HK-2 (cell line): ENCODE measurements around the gene SCNN1G.

Experiments
- DNase-seq: peaks from one replicate; pipeline ENCODE4 v3.0.0-alpha.2; 2018; ENCODE audit not compliant: unreplicated experiment

Gene SCNN1G

DNA sequence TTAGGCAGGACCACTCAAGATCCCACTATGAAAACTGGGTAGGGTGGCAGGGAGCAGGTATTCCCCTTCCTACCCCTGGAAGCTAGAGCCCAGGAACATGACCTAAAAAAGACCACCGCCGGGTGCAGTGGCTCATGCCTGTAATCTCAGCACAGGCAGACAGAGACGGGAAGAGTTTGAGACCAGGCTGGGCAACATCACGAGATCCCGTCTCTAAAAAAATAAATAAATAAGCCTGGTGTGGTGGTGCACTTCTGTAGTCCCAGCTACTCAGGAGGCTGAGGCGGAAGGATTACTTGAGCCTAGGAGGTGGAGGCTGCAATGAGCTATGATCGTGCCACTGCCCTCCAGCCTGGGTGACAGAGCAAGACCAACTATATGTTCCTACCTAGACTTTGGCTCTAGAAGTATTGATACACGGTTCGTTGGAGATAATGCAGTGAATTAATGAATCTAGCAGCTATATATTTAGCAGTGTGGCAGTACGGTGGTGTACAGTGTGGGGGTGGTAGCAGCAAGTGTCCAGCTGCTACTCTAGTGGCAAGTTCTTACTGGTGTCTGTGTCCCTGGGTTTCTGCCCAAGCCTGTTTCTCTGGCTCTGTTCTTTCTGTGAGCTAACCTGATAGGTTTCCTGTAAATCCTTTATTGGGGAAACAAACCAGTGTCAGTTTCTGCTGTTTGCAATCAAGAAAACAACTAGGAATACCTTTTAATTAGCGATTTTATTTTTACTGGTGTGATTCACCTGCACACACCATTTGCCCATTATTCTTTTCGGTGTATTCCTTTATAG, 30.0 kb upstream of the SCNN1G start:
- no peak for DNase-seq

DNA sequence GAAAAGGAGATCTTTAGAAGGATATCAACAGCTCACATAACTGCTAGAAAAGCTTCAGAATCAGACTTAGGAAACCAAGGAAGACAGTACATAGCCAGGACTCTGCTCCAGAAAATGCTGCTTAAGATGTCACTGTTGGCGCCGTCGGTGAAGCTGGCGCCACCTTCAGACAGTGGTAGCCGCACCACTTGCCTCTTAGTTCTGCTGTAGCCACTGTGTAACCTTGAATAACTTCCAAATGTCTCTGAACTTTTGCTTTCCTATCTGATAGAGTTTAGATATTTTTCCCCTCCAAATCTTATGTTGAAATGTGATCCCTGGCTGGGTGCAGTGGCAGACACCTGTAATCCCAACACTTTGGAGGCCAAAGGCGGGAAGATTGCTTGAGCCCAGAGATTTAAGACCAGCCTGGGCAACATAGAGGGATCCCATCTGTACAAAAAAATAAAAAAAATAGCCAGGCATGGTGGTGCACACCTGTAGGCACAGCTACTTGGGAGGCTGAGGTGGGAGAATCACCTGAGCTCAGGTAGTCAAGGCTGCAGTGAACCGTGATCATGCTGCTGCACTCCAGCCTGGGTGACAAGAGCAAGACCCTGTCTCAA, 27.0 kb upstream of the SCNN1G start:
- no peak for DNase-seq

DNA sequence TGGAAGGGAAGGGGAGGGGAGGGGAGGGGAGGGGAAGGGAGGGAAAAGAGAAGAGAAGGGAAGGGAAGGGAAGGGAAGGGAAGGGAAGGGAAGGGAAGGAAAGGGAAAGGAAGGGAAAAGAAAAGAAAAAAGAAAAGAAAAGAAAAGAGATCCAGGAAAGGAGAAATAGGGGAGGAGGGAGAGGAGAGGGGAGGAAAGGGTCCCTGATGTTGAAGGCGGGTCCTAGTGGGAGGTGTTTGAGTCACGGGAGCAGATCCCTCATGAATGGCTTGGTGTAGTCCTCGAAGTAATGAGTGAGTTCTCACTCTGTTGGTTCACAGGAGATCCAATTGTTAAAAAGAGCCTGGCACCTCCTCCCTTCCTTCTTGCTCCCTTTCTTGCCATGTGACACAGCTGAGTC, 26.4 kb upstream of the SCNN1G start:
- DNase-seq, result no peak

DNA sequence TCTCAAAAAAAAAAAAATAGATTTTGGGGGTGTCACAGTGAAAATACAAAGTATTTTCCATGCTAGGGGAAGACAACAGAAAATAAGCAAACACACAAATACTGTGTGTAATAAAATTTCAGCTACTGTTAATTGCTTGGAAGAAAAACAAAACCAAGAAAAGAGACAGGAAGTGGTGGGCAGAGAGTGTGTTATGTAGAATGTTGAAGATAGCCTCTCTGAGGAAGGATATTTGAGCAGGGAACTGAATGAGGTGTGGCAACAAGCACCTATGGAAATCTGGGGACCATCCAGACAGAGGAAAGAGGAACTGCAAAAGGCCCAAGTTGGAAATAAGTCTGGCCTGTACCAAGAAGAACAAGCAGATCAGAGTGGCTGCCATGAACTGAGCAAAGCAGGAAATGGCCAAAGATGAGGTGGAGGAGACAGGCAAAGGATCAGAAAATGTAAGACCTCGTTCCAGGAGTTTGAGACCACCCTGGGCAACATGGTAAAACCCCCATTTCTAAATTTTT, 25.5 kb upstream of the SCNN1G start:
- no peak for DNase-seq

DNA sequence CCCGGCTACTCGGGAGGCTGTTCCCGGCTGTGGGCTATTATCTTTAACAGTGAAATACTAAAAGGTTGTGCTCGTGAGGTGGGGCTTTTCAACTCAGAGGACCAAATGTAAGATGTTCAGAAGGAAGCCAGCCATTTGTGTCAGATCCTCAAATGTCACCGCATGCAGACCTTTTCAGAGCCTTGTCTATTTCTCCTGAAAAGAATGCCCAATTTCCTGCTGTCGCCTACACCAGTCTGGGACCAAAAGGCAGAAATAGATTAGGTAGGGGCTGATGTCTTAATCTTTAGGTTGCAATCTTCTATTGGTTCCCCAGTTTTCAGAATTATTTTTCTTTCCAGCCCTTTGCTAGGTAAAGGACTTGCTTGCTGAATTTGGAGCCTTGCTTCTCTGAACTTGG, 24.4 kb upstream of the SCNN1G start:
- DNase-seq, result no peak

DNA sequence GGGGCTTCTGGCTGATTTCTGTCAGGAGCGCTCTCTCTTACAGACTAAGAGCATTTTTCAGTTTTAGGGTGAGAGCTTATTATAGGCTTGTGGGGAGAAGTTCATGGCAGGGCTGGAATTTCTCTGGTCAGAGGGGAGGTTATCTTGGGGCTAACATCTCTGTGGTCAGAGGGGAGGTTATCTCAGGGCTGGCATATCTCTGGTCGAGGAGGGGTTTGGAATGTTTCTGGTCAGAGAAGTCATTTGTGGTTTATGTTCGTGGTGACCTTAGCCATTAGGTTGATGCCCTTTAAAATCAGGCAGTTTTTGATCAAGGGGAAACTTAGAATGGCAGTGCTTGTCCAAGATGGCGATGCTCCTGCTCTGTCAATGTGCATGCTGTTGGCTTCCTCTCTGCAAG, 22.5 kb upstream of the SCNN1G start:
- no peak for DNase-seq

DNA sequence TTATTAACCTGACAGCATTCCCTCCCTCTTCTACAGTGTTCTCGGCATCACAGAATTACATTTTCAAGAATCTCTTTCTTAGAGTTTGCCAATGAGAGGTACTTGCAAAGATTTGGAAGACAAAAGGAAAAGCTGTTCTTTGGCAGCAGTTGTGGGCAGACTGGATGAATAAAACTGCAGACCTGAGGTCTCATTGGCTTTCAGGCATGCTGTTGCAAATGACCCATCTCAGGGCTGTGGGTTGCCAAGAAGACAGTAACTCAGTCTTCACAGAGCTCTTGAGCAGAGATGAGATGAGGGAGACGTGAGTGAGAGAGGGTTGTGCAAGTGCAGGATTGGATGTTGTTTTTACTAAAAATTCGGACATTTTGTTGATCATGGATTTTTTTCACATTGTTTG, 22.0 kb upstream of the SCNN1G start:
- DNase-seq, result no peak

DNA sequence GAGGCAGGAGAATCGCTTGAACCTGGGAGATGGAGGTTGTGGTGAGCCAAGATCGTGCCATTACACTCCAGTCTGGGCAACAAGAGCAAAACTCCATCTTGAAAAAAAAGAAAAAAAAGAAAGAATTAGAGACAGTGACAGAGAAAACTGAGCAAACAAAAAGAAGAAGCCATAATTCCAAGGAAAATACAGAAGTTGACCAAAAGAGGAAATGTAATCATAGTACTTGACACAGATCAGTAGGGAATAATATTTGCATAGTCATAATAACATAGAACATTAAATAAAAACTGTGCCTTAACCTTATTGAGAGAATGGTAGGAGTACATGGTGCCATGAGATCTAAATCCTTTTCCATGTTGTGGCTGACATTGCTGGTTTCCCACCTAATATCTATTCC, 18.6 kb upstream of the SCNN1G start:
- DNase-seq, result no peak

DNA sequence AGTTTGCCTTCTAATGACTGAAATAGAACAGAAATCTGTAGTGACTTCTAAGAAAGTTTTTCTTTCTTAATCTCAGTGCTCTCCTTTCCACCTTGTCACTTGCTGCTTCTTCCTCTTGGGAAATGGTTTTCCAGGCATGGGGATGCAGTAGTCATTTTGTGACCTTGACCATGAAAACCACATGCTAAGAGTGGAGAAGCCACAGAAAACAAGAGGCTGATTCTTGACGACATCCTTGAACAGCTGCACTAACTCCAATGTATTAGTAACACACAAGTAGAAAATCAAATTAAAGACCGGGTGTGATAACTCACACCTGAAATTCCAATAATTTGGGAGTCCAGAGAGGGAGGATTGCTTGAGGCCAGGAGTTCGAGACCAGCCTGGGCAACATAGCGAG, 17.8 kb upstream of the SCNN1G start:
- no peak for DNase-seq

DNA sequence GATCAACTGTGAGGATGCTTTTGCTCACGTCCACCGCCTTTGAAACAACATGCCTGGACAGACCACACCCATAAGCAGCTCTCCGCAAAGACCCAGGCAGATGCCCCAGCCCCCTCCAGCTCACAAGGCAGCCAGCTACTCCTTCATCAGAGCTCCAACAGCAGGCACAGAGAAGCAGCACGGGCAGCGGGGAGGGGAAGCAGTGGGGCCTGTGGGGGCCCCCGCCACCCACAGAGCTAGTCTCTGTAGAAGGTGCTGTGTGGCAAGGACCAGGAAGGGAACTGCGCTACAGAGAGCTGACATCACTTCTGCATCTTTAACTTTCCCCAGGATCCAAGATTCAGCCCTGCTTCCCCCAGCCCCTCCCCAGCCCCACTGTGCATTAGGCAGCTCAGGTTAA, 10.0 kb upstream of the SCNN1G start:
- no peak for DNase-seq

DNA sequence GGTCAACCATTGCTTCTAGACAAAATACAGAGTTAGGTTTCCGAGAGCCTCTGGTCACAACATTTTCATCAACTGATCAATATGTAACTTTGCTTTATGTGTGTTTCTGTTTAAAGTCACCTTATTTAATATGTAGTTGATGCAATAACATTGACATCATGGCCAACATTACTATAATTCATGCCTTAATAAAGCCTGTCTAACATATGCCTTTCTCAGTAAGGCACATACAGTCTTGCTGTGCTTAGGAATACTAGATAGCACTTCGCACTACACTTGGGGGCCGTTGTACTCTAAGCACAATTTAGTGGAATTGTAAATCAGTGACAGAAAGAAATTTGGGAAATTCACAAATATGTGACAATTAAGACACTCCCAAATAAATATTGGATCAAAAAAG, 9.6 kb upstream of the SCNN1G start:
- no peak for DNase-seq

DNA sequence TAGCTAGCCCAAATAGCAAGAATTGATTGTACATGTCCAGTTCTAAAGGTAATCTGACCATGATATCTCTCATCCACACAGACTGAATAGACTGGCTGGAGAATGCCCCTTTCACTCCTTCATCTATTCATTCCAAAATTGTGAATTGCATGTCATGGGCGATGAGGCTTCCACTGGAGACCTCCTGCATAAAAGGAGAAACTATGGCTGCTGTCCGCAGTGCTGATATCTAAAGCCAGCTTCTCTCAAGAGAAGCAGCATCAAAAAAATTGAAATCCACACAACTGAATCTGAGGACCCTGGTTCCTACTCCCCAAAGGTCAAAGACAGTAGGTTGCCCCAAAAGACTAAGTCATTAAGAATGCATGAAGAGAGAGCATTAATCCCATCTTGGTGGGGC, 7.9 kb upstream of the SCNN1G start:
- peak; percentile 0 for DNase-seq

DNA sequence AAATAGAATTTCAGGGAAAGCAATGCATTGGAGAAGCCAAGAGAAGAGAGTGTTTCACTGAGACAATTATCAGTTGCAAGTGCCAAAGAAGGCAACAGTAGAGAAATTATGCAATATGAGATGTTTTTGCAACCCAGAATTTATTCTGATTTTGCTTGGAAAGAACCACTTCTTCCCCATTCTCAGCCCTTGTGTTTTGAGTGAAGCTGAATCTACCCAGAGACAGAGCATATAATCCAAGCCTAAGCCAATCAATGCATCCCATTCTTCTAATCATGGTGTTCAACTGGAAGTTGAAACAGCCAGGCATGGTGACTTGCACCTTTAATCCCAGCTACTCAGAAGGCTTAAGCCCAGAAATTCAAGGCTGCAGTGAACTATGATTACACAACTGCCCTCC, 6.9 kb upstream of the SCNN1G start:
- DNase-seq, result no peak

DNA sequence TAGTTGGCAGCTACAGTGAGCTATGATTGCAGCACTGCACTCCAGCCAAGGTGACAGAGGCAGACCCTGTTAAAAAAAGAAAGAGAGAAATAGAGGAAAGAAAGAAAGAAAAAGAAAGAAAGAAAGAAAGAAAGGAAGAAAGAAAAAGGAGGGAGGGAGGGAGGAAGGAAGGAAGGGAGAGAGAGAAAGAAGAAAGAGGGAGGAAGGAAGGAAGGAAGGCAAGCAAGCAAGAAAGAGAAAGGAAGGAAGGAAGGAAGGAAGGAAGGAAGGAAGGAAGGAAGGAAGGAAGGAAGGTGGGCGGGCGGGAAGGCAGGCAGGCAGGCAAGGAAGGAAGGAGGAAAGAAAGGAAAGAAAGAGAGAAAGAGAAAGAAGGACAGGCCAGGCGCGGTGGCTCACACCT, 1.0 kb upstream of the SCNN1G start:
- DNase-seq, result no peak

DNA sequence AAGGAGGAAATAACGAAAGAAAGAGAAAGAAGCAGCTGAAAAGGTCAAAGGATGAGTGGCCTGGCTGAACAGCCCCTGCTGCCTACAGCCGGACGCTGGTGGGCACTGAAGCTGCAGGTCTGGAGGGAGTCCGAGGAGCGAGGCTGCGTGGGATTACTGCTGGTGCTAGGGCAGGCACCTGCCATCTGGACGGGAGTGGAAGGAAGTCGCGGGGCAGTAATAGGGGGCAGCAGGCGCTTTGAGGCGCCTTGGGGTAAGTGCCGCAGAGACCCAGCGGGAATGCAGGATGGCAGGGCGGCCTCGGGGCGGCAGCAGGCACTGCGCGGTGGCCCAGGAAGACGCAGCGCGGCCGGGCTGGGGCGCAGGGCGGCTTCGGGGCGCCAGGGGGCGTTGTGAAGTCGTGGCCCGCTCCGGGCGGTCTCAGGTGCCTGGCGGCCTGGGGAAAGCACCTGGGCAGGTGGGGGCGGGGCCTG, 303 bp upstream of the SCNN1G start:
- DNase-seq, result peak; percentile 66

DNA sequence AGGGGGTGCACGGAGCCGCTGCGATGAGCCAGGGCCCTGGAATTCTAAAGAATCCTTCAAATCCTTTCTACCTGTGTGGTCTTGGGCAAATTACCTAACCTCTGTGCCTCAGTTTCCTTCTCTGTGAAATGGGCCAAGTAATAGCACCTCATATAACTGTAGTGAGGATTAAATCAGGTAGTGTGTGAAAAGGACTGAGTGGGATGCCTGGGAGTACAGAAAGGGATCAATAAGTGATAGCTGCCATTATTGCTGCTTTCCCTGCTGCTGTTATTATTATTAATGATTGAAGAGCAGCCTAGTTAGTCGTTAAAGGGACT, 958 bp downstream of the SCNN1G start:
- DNase-seq, result no peak

DNA sequence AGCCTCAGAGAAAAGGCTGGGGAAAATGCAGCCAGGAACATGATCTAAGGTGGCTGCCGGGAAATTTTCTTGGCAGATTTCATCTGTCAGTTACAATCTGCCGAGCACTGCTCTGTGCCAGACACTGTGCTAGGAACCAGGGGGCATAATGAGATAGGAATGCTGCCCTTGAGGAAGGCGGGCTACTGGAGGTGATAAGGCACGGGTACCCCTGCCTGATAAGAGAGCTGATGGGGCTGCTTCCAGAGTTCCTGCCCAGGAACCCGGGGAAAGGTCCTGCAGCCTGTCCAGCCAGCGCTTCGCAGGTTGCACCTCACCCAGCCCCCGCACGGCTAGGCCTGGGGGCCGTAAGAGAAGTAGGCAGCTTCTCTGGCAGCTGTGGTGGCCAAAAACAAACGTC, 3.1 kb downstream of the SCNN1G start:
- DNase-seq, result no peak

DNA sequence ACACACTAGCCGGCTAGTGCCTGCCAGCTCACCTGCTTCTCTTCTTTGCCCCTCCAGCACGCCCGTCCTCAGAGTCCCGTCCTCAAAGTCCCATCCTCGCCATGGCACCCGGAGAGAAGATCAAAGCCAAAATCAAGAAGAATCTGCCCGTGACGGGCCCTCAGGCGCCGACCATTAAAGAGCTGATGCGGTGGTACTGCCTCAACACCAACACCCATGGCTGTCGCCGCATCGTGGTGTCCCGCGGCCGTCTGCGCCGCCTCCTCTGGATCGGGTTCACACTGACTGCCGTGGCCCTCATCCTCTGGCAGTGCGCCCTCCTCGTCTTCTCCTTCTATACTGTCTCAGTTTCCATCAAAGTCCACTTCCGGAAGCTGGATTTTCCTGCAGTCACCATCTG, 3.6 kb downstream of the SCNN1G start:
- DNase-seq, result no peak

DNA sequence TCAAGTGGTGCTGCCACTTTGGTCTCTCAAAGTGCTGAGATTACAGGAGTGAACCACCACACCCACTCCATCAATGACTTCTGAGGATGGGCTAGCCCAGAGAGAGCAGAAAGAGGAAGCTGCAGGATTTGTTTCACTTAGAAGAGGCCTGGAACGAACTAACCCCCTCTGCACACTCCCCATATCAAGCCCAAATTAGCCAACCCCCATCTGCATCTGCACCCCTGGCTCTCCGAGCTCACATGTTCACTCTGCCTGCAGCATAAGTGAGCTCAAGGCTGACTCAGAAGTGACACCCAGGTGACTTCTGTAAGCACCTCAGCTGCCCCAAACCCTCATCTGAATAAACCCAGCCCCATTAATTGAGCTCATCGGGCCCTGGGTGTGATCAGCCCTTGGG, 4.8 kb downstream of the SCNN1G start:
- no peak for DNase-seq

DNA sequence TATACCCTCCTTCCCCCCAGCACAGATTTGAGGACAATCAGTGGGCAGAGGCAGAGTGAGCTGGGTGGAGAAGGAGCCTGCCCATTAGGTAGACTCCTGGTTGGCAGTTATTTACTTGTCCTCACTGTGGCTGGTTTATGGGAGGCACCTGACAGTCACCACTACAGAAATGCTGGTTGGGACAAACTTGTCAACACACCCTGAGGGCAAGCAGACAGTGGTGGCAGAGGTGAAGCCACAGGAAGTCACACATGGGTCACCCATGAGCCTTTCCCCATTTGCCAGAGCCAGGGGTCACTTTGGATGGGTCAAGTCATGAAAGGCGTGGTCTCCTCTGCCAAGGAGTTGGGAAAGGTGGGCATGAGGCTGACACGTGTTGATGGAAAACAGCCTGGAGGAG, 6.4 kb downstream of the SCNN1G start:
- DNase-seq, result no peak

DNA sequence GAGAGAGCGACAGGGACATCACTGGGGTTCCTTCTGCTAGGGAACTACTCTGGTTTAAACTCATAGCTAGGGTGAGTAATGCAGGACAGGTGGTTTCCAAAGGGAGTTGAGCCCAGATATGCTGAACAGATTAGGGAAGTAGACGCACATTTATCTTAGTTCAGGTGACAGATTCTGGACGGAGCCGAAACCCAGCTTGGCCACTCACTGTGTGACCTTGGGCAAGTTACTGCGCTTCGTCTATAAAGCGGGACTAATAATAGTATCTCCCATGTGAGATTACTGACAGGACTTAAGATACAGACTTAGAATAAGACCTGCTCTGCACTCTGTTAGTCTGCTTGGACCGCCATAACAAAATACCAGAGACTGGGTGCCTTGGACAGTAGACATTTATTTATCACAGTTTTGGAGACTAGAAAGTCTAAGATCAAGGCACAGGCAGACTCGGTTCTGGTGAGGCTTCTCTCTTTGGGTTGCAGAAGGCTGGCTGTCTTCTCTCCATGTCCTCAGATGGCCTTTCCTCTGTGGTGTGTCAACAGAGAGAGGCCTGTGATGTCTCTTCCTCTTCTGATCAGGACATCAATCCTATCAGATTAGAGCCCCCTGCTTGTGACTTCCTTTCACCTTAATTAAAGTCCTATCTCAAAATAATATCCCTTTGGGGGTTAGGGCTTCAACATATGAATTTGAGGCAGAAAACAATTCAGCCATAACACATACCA, 12.1 kb downstream of the SCNN1G start:
- no peak for DNase-seq

DNA sequence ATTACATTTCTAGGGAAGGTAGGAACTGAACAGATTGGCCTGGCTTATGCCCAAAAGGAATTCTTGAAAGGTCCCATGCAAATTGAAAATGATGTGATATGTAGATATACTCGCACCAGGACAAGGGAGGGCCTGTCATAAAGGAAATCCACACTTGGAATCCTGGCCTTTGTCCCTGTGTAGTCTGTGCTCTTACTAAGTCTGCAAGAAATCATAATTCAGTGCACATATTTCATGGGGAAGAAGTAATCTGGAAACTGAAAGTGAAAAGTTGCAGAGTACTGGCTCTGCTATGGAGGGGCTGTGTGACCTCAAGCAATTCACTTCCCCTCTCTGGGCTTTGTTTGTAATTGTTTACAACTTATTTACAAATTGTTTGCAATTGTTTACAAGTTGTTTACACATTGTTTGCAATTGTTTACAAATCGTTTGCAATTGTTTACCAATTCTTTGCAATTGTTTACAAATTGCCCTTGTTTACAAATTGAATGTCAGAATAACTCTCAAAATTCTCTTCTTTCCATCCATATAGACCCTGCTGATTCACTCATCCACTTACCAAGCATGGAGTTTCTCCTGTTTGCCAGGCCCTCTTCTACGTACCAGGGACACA, 12.9 kb downstream of the SCNN1G start:
- no peak for DNase-seq

DNA sequence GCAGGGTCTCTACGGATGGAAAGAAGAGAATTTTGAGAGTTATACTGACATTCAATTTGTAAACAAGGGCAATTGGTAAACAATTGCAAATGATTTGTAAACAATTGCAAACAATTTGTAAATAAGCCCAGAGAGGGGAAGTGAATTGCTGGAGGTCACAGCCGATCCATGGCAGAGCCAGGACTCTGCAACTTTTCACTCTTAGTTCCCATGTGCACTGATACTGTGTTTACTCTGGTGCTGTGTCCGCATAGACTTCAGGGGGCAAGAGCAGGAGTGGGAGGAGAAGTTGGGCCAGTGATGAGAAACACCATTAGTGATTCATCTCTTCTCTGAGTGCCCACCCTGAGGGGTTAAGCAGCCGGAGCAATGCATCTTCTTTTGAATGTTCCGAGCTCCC, 14.0 kb downstream of the SCNN1G start:
- no peak for DNase-seq
